ENCODE results near the gene FCN2.

Gene FCN2

GRCh38 chr9:134888603-134889190 is 8.1 kb downstream of the FCN2 start:
- no peak for DNase-seq (ENCODE audit: low read depth)

- no peak for DNase-seq (ENCODE audit: low read depth)
These were observed 9.0 kb downstream of the FCN2 start for GRCh38 chr9:134889386-134890154.

- DNase-seq (ENCODE audit: low read depth) = no peak
These were observed 9.5 kb downstream of the FCN2 start for GRCh38 chr9:134890155-134890495.

GRCh38 chr9:134891053-134891452 is 10.4 kb downstream of the FCN2 start:
- DNase-seq (ENCODE audit: low read depth) = no peak

GRCh38 chr9:134891713-134892112 is 11.1 kb downstream of the FCN2 start:
- no peak for DNase-seq (ENCODE audit: low read depth)

- DNase-seq (ENCODE audit: low read depth) = no peak
These were observed 11.6 kb downstream of the FCN2 start for GRCh38 chr9:134892221-134892620.

- no peak for DNase-seq (ENCODE audit: low read depth)
These were observed 12.3 kb downstream of the FCN2 start for GRCh38 chr9:134892820-134893420.

- no peak for DNase-seq (ENCODE audit: low read depth)
These were observed 13.7 kb downstream of the FCN2 start for GRCh38 chr9:134894136-134894860.

GRCh38 chr9:134895097-134895496 is 14.5 kb downstream of the FCN2 start:
- no peak for DNase-seq (ENCODE audit: low read depth)

GRCh38 chr9:134895567-134895907 is 14.9 kb downstream of the FCN2 start:
- no peak for DNase-seq (ENCODE audit: low read depth)

GRCh38 chr9:134895908-134896833 is 15.6 kb downstream of the FCN2 start:
- no peak for DNase-seq (ENCODE audit: low read depth)

- DNase-seq (ENCODE audit: low read depth) = no peak
These were observed 16.4 kb downstream of the FCN2 start for GRCh38 chr9:134896834-134897583.

GRCh38 chr9:134897584-134898170 is 17.1 kb downstream of the FCN2 start:
- DNase-seq (ENCODE audit: low read depth) = no peak

GRCh38 chr9:134898319-134898718 is 17.7 kb downstream of the FCN2 start:
- no peak for DNase-seq (ENCODE audit: low read depth)

GRCh38 chr9:134899168-134899567 is 18.6 kb downstream of the FCN2 start:
- no peak for DNase-seq (ENCODE audit: low read depth)

GRCh38 chr9:134899818-134900217 is 19.2 kb downstream of the FCN2 start:
- no peak for DNase-seq (ENCODE audit: low read depth)

GRCh38 chr9:134902936-134903335 is 22.3 kb downstream of the FCN2 start:
- no peak for DNase-seq (ENCODE audit: low read depth)

- DNase-seq (ENCODE audit: low read depth) = no peak
These were observed 28.1 kb downstream of the FCN2 start for GRCh38 chr9:134908524-134909309.

- no peak for DNase-seq (ENCODE audit: low read depth)
These were observed 29.2 kb downstream of the FCN2 start for GRCh38 chr9:134909511-134910481.
